Naive B cell (primary cell): Measurements from ENCODE around the gene PSMA7. TPM values are rescaled to one million over a fixed set of nuclear protein-coding genes. Genes with fewer than 3 reads are reported as not detected.
A peak's percentile ranks its signal among the peaks of the same experiment; 100 is the strongest.

Experiments
- ATAC-seq, 2 donors: fragments of 150-1000 bp; cut with Tn5 transposase; 2 replicates each; pipeline ENCODE4 v1.10.0; 2021; ENCODE audit warnings: low read depth in 2 of 2, mild to moderate bottlenecking in 2 of 2, moderate library complexity in 2 of 2
- DNase-seq: peaks from one replicate; pipeline ENCODE4 v3.0.0; 2022
- H3K27ac Mint-ChIP-seq, 6 donors: one replicate each; pipeline ENCODE4 v1.8.0; 2020 to 2022; ENCODE audit warnings: mild to moderate bottlenecking in 6 of 6, mixed read lengths in 6 of 6, moderate library complexity in 5 of 6, inconsistent platforms in 2 of 6
- H3K27me3 Mint-ChIP-seq, 3 donors: one replicate each; pipeline ENCODE4 v1.8.0; 2021 to 2022; ENCODE audit warnings: mixed read lengths in 3 of 3, mild to moderate bottlenecking in 1 of 3
- H3K36me3 Mint-ChIP-seq, 2 donors: one replicate each; pipeline ENCODE4 v1.8.0; 2020 to 2022; ENCODE audit warnings: mixed read lengths in 2 of 2, inconsistent platforms in 1 of 2, mild to moderate bottlenecking in 1 of 2
- H3K4me1 Mint-ChIP-seq, 3 donors: one replicate each; pipeline ENCODE4 v1.8.0; 2020 to 2022; ENCODE audit warnings: mixed read lengths in 3 of 3, inconsistent platforms in 1 of 3, mild to moderate bottlenecking in 1 of 3, moderate library complexity in 1 of 3
- H3K4me3 Mint-ChIP-seq, 8 donors: one replicate each; pipeline ENCODE4 v1.8.0; 2020 to 2022; ENCODE audit warnings: mild to moderate bottlenecking in 8 of 8, mixed read lengths in 8 of 8, moderate library complexity in 8 of 8, inconsistent platforms in 2 of 8
- H3K9me3 Mint-ChIP-seq, 7 donors: one replicate each; pipeline ENCODE4 v1.8.0; 2020 to 2022; ENCODE audit warnings: mixed read lengths in 7 of 7, mild to moderate bottlenecking in 5 of 7, inconsistent platforms in 2 of 7, moderate library complexity in 1 of 7
- polyA plus RNA-seq, 6 donors: library from polyadenylated mRNA; unstranded; fragments of 300-500 nt; fragmentation: Illumina TruSeq; gene quantifications; one replicate each; pipeline ENCODE4 v1.2.3, GENCODE V29; 2021; ENCODE audit warnings: low read depth in 6 of 6

PSMA7 gene
- 100 to 1,000 TPM; 367 to 572 (median 436) TPM for polyA plus RNA-seq

DNA sequence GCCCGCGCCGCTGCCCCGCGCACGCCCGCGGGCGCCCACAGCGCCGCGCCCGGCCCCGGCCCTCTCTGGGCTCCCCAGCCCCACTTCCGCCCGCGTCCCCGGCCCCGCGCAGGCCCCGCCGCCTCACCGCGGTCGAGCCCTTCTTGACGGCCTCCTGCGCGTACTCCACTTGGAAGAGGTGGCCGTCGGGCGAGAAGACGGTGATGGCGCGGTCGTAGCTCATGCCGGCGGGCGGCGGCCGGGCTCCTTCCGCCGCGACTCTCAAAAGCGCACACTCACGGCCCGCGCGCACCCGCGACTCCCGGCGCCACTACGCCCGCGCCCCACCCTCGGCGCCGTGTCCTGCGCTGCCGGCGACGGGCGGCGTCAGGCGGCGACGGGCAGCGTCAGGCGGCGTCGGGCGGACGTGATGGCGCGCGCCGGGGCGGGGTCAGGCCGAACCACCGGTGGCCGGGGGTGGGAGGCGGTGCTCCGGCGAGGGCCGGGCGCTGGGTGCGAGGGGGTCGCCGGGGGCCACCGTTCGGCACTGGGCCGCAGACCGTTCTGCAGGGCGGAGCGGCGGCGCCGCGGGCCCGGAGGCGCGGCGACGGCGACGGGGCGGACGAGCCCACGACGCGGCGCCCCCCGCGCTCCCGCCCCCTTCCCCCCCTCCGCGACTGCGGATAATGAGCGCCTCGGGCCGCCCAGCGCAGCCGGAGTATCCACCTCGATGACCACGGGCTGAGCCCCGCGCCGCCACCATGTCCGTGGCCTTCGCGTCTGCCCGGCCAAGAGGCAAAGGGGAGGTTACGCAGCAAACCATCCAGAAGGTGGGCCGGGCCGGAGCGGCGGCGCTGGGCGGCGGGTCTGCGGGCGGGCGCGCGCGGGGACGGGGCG is at the start of gene PSMA7, which contains the start of gene SS18L1:
PSMA7 (minus strand) TSS at position 314 of the 876 bp plus-strand sequence; CDS start at position 223, 91 bp downstream.
SS18L1 (plus strand) TSS at position 689 of the 876 bp plus-strand sequence; CDS start at position 741, 52 bp downstream.
- Mint-ChIP-seq H3K9me3 (no peaks in the 10 kb centered on the region), H3K4me1 (peaks cover 34 to 50% (median 47%) of the 10 kb centered on the region in 3 donors), H3K27ac (peak within 1 kb of the TSS; percentile 86 to 98 (median 94)), H3K36me3 (peaks cover under 1 to 1% of the 10 kb centered on the region in 2 donors), H3K27me3 (no peaks in the 10 kb centered on the region), H3K4me3 (peak within 1 kb of the TSS; percentile 82 to 97 (median 90))
- DNase-seq, result peak; percentile 88
- ATAC-seq, result peak; percentile 89 to 91

GRCh38 chr20:62192635-62193034 is 49.4 kb upstream of the PSMA7 start:
- Mint-ChIP-seq H3K9me3 (no peaks in the 10 kb centered on the region), H3K27me3 (no peaks in the 10 kb centered on the region), H3K4me3 (no peak overlapping the region), H3K27ac (no peak overlapping the region), H3K4me1 (peaks cover 2 to 22% (median 7%) of the 10 kb centered on the region in 3 donors), H3K36me3 (peaks cover 0 to 8% of the 10 kb centered on the region in 2 donors)
- DNase-seq, result no peak
- ATAC-seq, result no peak

GRCh38 chr20:62191781-62192559 is 48.8 kb upstream of the PSMA7 start:
- peaks cover 6 to 26% (median 11%) of the 10 kb centered on the region in 3 donors for H3K4me1 Mint-ChIP-seq
- peak overlapping the region in 1 of 6 donors; percentile 12 for H3K27ac Mint-ChIP-seq
- no peak for DNase-seq
- no peak for ATAC-seq
- no peaks in the 10 kb centered on the region for H3K27me3 Mint-ChIP-seq
- H3K36me3 Mint-ChIP-seq, result peaks cover 0 to 8% of the 10 kb centered on the region in 2 donors
- H3K4me3 Mint-ChIP-seq, result no peak overlapping the region
- no peaks in the 10 kb centered on the region for H3K9me3 Mint-ChIP-seq

DNA sequence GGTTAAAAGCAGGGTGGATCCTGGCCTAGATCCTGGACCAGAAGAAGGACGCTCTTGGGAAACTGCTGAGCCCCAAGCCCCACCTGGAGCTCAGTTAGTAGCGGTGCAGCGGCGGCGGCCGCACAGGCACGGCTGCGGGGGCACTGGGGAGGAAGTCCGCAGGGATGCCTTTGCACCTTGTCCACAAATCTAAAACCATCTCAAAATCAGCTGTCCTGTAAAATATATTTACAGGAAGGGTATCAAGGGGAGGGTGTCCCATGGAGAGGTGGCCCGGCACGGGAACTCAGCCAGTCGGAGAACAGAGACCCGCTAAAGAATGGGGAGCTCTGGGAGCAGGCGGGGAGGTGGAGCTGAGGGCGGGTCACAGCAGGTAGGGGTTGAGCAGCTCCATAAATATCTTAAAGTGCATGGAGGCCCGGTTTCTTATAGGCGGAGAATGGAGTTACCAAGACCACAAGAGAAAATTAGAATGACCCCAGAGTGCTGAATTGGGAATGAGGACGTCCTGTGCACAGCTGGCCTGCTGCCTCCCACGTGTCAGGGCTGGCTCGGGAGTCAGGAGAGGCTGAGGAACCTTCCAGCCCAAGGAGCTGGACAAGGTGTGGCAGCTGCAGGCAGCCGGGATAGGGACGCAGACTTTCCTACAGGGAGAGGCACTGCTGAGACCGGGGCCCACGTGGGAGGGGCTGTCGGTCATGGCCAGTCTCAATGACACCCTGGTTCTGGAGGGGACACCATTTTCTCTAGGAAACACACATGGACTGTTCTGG is 47.6 kb upstream of the PSMA7 start:
- H3K9me3 Mint-ChIP-seq, result no peaks in the 10 kb centered on the region
- H3K4me3 Mint-ChIP-seq, result peak overlapping the region in 1 of 8 donors; percentile 37
- peaks cover 0 to 7% of the 10 kb centered on the region in 2 donors for H3K36me3 Mint-ChIP-seq
- DNase-seq (no peak), ATAC-seq (no peak)
- H3K27me3 Mint-ChIP-seq, result no peaks in the 10 kb centered on the region
- H3K27ac Mint-ChIP-seq, result no peak overlapping the region
- peaks cover 10 to 31% (median 14%) of the 10 kb centered on the region in 3 donors for H3K4me1 Mint-ChIP-seq

- Mint-ChIP-seq H3K4me3 (peak overlapping the region in 2 of 8 donors; percentile 7 to 70), H3K36me3 (no peaks in the 10 kb centered on the region), H3K4me1 (peaks cover 23 to 48% (median 36%) of the 10 kb centered on the region in 3 donors), H3K27ac (peak overlapping the region; percentile 6 to 78 (median 39)), H3K27me3 (no peaks in the 10 kb centered on the region), H3K9me3 (no peaks in the 10 kb centered on the region)
- ATAC-seq, result no peak
- DNase-seq, result no peak
These were observed 44.0 kb upstream of the PSMA7 start for GRCh38 chr20:62186887-62187866.

GRCh38 chr20:62186096-62186426 is 42.9 kb upstream of the PSMA7 start:
- no peaks in the 10 kb centered on the region for H3K9me3 Mint-ChIP-seq
- peaks cover 28 to 48% (median 42%) of the 10 kb centered on the region in 3 donors for H3K4me1 Mint-ChIP-seq
- H3K27ac Mint-ChIP-seq, result peak overlapping the region in 2 of 6 donors; percentile 24 to 86
- no peaks in the 10 kb centered on the region for H3K36me3 Mint-ChIP-seq
- H3K27me3 Mint-ChIP-seq, result no peaks in the 10 kb centered on the region
- DNase-seq, result no peak
- no peak overlapping the region for H3K4me3 Mint-ChIP-seq
- ATAC-seq, result no peak

DNA sequence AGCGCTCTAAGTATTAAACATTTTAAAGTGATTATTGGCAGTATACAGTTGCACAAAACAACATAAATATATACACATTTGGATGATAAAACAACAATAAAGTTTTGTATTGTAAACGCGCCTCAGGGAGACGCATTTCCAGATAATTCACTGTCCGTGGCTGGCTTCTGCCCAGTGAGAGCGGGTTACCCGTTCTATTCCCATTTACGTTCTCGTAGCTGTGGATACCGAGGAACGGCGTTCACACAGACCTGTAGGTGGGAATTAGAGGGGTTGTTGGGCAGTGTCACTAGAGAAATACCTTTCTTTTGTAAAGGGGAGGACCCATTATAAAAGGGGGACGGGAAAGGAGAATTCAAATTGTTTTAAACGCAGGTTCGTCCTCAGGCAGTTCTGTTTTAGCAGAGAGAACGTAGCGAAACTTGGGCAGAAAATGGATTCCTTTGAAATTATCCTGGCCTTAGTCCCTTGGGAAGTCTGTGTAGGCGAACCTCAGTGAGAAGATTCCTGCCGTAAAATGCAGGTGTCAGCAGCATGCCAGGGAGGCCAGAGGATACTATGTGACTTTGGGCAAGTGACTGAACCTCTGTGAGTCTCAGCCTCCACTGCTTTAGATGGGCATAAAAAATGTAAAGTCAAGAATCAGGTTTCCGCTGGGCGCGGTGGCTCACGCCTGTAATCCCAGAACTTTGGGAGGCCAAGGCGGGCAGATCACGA is 40.4 kb upstream of the PSMA7 start:
- no peaks in the 10 kb centered on the region for H3K9me3 Mint-ChIP-seq
- ATAC-seq (no peak), DNase-seq (no peak)
- peak overlapping the region; percentile 91 to 97 (median 94) for H3K4me3 Mint-ChIP-seq
- no peaks in the 10 kb centered on the region for H3K27me3 Mint-ChIP-seq
- peak overlapping the region; percentile 60 to 100 (median 96) for H3K27ac Mint-ChIP-seq
- no peaks in the 10 kb centered on the region for H3K36me3 Mint-ChIP-seq
- peaks cover 28 to 39% (median 39%) of the 10 kb centered on the region in 3 donors for H3K4me1 Mint-ChIP-seq

GRCh38 chr20:62182469-62183425 is 39.6 kb upstream of the PSMA7 start, which contains the start of gene MTG2:
TSS of gene MTG2 (plus strand) at chr20:62183028. CDS start at chr20:62193421, 10,393 bp downstream.
- DNase-seq, result peak; percentile 90
- Mint-ChIP-seq H3K4me1 (peaks cover 27 to 38% (median 32%) of the 10 kb centered on the region in 3 donors), H3K4me3 (peak within 1 kb of the TSS; percentile 91 to 97 (median 94)), H3K27me3 (no peaks in the 10 kb centered on the region), H3K27ac (peak within 1 kb of the TSS; percentile 92 to 100 (median 97)), H3K9me3 (no peaks in the 10 kb centered on the region), H3K36me3 (no peaks in the 10 kb centered on the region)
- peak; percentile 92 to 94 for ATAC-seq

DNA sequence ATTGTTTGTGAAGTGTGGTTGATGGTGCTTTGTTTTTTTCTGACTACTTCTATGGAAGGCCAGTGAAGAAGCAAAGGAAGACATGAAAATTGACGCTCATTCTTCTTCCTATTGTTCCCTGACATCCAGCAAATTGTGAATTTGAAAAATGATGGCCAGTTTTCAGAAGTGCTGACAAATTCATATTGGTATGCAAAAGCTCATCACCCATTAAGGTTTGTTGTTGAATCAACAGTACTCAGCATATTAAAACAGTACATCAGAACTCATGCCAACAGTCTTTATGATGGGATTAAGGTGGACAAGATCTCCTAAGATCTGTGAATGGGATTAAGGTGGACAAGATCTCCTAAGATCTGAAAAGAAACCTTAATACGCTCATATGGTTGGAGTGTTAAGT is 38.6 kb upstream of the PSMA7 start:
- ATAC-seq, result no peak

GRCh38 chr20:62179162-62179504 is 35.9 kb upstream of the PSMA7 start:
- Mint-ChIP-seq H3K27ac (no peak overlapping the region), H3K27me3 (no peaks in the 10 kb centered on the region), H3K4me1 (peaks cover 8 to 17% (median 10%) of the 10 kb centered on the region in 3 donors), H3K36me3 (peaks cover 0 to 8% of the 10 kb centered on the region in 2 donors), H3K9me3 (no peaks in the 10 kb centered on the region), H3K4me3 (no peak overlapping the region)
- DNase-seq, result no peak
- no peak for ATAC-seq

More for the DNA sequence above, 38.6 kb upstream of the PSMA7 start:
- peak overlapping the region; percentile 91 to 97 (median 94) for H3K4me3 Mint-ChIP-seq
- no peak for DNase-seq
- no peaks in the 10 kb centered on the region for H3K9me3 Mint-ChIP-seq
- peak overlapping the region in 5 of 6 donors; percentile 86 to 100 (median 97) for H3K27ac Mint-ChIP-seq
- peaks cover 21 to 31% (median 25%) of the 10 kb centered on the region in 3 donors for H3K4me1 Mint-ChIP-seq
- no peaks in the 10 kb centered on the region for H3K27me3 Mint-ChIP-seq
- H3K36me3 Mint-ChIP-seq, result no peaks in the 10 kb centered on the region
